Inferior parietal cortex (tissue), 1 donor: ENCODE data around the gene HNMT.
"Not testable (repeated sequence)": the region's sequence is repeated elsewhere in the genome, so short reads cannot be mapped to it uniquely, and the experiment has no call there.

ENCODE experiments used
- DNase-seq: peaks from one replicate; pipeline ENCODE4 v3.0.0-alpha.2; 2016; ENCODE audit errors: extremely low spot score

Gene HNMT

GRCh38 chr2:138043588-138043987 lies 79.3 kb downstream of the HNMT start:
- not testable (repeated sequence) for DNase-seq

- no peak for DNase-seq
Observed at GRCh38 chr2:138058427-138058826, 94.2 kb downstream of the HNMT start.

- no peak for DNase-seq
Observed at GRCh38 chr2:138059487-138060300, 95.4 kb downstream of the HNMT start.

- DNase-seq = no peak
Observed at GRCh38 chr2:138060301-138060635, 96.0 kb downstream of the HNMT start.

- DNase-seq = no peak
Observed at GRCh38 chr2:138061961-138062360, 97.7 kb downstream of the HNMT start.

GRCh38 chr2:138063181-138063580 lies 98.9 kb downstream of the HNMT start:
- DNase-seq = no peak
